B cell (primary cell): Measurements from ENCODE around the gene C19orf47.

ENCODE experiments used
- EZH2 ChIP-seq: IDR thresholded peaks from 2 replicates; pipeline ENCODE4 v1.6.1; 2012; ENCODE audit warnings: borderline replicate concordance, low read depth, mild to moderate bottlenecking, moderate library complexity, low read length; ENCODE audit not compliant: insufficient read depth, poor library complexity, severe bottlenecking
- TF ChIP-seq, protein P1 (sequence below): fragments of 200-600 bp; IDR thresholded peaks from one replicate; pipeline ENCODE4 v1.8.0; 2022; ENCODE audit warnings: antibody characterized with exemption, mild to moderate bottlenecking

- TF ChIP-seq, protein P1, sequence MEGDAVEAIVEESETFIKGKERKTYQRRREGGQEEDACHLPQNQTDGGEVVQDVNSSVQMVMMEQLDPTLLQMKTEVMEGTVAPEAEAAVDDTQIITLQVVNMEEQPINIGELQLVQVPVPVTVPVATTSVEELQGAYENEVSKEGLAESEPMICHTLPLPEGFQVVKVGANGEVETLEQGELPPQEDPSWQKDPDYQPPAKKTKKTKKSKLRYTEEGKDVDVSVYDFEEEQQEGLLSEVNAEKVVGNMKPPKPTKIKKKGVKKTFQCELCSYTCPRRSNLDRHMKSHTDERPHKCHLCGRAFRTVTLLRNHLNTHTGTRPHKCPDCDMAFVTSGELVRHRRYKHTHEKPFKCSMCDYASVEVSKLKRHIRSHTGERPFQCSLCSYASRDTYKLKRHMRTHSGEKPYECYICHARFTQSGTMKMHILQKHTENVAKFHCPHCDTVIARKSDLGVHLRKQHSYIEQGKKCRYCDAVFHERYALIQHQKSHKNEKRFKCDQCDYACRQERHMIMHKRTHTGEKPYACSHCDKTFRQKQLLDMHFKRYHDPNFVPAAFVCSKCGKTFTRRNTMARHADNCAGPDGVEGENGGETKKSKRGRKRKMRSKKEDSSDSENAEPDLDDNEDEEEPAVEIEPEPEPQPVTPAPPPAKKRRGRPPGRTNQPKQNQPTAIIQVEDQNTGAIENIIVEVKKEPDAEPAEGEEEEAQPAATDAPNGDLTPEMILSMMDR = no peak
- TF ChIP-seq EZH2 = no peak
Measured at GRCh38 chr19:40356681-40357595, 8.7 kb upstream of the C19orf47 start.
